HEK293 (cell line): ENCODE measurements around the gene PTPRN2.

Source experiments
- ZNF169 ChIP-seq: fragments of 450-650 bp; formaldehyde crosslinking; IDR thresholded peaks from 2 replicates; pipeline ENCODE4 v1.5.1; 2016; ENCODE audit warnings: missing biosample characterization, missing genetic modification characterization
- ZNF302 ChIP-seq: fragments of 450-650 bp; formaldehyde crosslinking; IDR thresholded peaks from 2 replicates; pipeline ENCODE4 v1.5.1; 2016; ENCODE audit warnings: missing biosample characterization, missing genetic modification characterization, low read depth
- ZNF621 ChIP-seq: fragments of 450-650 bp; formaldehyde crosslinking; IDR thresholded peaks from 2 replicates; pipeline ENCODE4 v1.5.1; 2017; ENCODE audit warnings: missing biosample characterization, missing genetic modification characterization

DNA sequence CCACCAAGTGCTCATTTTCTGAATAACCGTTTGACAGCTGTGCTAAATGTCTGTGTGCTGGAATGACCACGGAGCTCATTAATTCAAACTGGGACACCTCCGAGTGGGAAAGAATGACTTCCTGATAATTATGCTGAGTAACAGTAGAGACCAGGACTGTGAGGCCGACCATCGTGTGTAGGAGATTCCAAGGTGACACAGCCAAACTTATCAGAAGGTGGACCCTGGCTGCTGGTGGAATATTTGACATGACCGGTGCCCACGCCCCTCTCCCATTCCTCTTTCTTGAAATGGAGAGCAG is 400.0 kb downstream of the PTPRN2 start:
- TF ChIP-seq ZNF621 (tag by site-specific recombination) = no peak
- TF ChIP-seq ZNF169 (tag by site-specific recombination) = no peak
- no peak for TF ChIP-seq ZNF302 (tag by site-specific recombination)
